ENCODE results near the gene KIAA0232. TPM values are rescaled to one million over a fixed set of nuclear protein-coding genes. Genes with fewer than 3 reads are reported as not detected.

KIAA0232 gene
- total and polyA plus RNA-seq, 10 of the 15 experiments (the other 5 are each of a cell fraction or from before 2014, with no cell fraction given): 2.8 to 15.1 (median 10.8) TPM

- TF ChIP-seq YY1 (IDR thresholded peaks at IDR 0.05; ENCODE audit: low read depth, low read length): no peak
- no peak for TF ChIP-seq MTA2 (IDR thresholded peaks at IDR 0.05; ENCODE audit: low read depth)
These were observed 94.5 kb downstream of the KIAA0232 start (continued) for GRCh38 chr4:6877067-6877466.

- Histone ChIP-seq H3K9ac (ENCODE audit: control insufficient read depth, insufficient read depth, low read length) (no peak overlapping the region), H2AFZ (ENCODE audit: control insufficient read depth, low read depth, low read length) (no peak overlapping the region), H4K20me1 (ENCODE audit: control insufficient read depth, insufficient read depth) (no peaks in the 10 kb centered on the region), H3K27me3 (replicated peaks in 1 of 2; ENCODE audit: control insufficient read depth in 2 of 2, insufficient read depth in 2 of 2, low read length in 1 of 2) (no peaks in the 10 kb centered on the region), H3K4me3 (no peak overlapping the region), H3K79me2 (ENCODE audit: control insufficient read depth, insufficient read depth, low read length) (no peaks in the 10 kb centered on the region), H3K4me1 (ENCODE audit: control insufficient read depth, insufficient read depth, low read length) (no peaks in the 10 kb centered on the region), H3K36me3 (ENCODE audit: control insufficient read depth in 2 of 2, insufficient read depth in 2 of 2, low read length in 1 of 2) (peaks cover 19 to 30% of the 10 kb centered on the region in 2 experiments), H3K9me3 (replicated peaks; ENCODE audit: control insufficient read depth, insufficient read depth, low read length) (no peaks in the 10 kb centered on the region), H3K27ac (ENCODE audit: control insufficient read depth, insufficient read depth) (no peak overlapping the region), H3K4me2 (ENCODE audit: control insufficient read depth, insufficient read depth) (no peak overlapping the region)
- POLR2A ChIA-PET: no interaction called here
- DNase-seq (ENCODE audit: low read depth, low spot score) (no peak), FAIRE-seq (no peak), ATAC-seq (no peak)
- no peak for TF ChIP-seq CREB1 (IDR thresholded peaks at IDR 0.05; ENCODE audit: low read depth)
- TF ChIP-seq E2F4 (IDR thresholded peaks at IDR 0.05; ENCODE audit: low read depth, low read length): no peak
- TF ChIP-seq SUPT20H (IDR thresholded peaks at IDR 0.05; ENCODE audit: borderline replicate concordance, control insufficient read depth, low read depth, low read length): no peak
- no peak for TF ChIP-seq SMARCA5 (IDR thresholded peaks at IDR 0.05)
- TF ChIP-seq CBX3 (IDR thresholded peaks at IDR 0.05; ENCODE audit: borderline replicate concordance, low read depth): no peak
- no peak for TF ChIP-seq EP300 (IDR thresholded peaks at IDR 0.05; ENCODE audit: borderline replicate concordance in 1 of 2, control insufficient read depth in 1 of 2, low read depth in 2 of 2, low read length in 2 of 2)
- no peak for TF ChIP-seq IRF3 (IDR thresholded peaks at IDR 0.05)
- no peak for TF ChIP-seq RUNX3 (IDR thresholded peaks at IDR 0.05; ENCODE audit: low read length)
- TF ChIP-seq CHD4 (IDR thresholded peaks at IDR 0.05): no peak
- TF ChIP-seq LARP7 (IDR thresholded peaks at IDR 0.05): no peak
- no peak for TF ChIP-seq E4F1 (IDR thresholded peaks at IDR 0.05; ENCODE audit: borderline replicate concordance, partially characterized antibody)
- TF ChIP-seq CEBPB (IDR thresholded peaks at IDR 0.05; ENCODE audit: borderline replicate concordance in 1 of 2, low read depth in 2 of 2, low read length in 2 of 2): no peak
- TF ChIP-seq CHD2 (IDR thresholded peaks at IDR 0.05; ENCODE audit: borderline replicate concordance, low read depth, low read length): no peak
- no TSS peak for BruUV-seq (replicated peaks)
- RAD21 ChIA-PET (ENCODE audit: unreplicated experiment): no interaction called here
- intact Hi-C loops (cut with micrococcal nuclease; ENCODE audit: unreplicated experiment): no loop called here
- CTCF ChIA-PET: interaction anchor here (6.7 kb wide), 1 partner anchor 160 kb away, joined by 277 read pairs; the partner anchor contains the start of gene BLOC1S4
- SMC1A ChIA-PET (ENCODE audit: uncharacterized antibody, unreplicated experiment): no interaction called here
- 75% methylated on average over 11 of the region's 11 CpGs for WGBS (ENCODE audit: insufficient coverage, insufficient replicate concordance, low lambda C conversion rate, missing lambda C conversion rate)
- in situ Hi-C loops (cut with MboI): no loop called here
These were observed 96.0 kb downstream of the KIAA0232 start for GRCh38 chr4:6878451-6879059.

All from GM12878 (cell line).